K562 (cell line): ENCODE results near the gene PAQR8. TPM values are rescaled to one million over a fixed set of nuclear protein-coding genes. Genes with fewer than 3 reads are reported as not detected.

Experiments used
- ATAC-seq: fragments of 200-7000 bp; cut with Tn5 transposase; 3 replicates; pipeline ENCODE4 v1.9.1; 2020; ENCODE audit warnings: moderate library complexity
- BruUV-seq: library from RNA; stranded (reverse); fragments of 400-500 nt; replicated peaks from 2 replicates; lab custom pipeline; 2021; lab: Mats Ljungman, UMichigan
- CTCF ChIA-PET: fragments of 300-600 bp; formaldehyde crosslinking; extraction: SDS; loops from one replicate; lab custom pipeline; 2021; ENCODE audit warnings: low intra/inter-chr PET ratio; lab: Yijun Ruan, JAX
- POLR2A ChIA-PET: fragments of 300-600, 350-650 bp; sonication (Branson Sonifier 250); formaldehyde crosslinking; extraction: SDS; loops from one replicate; lab custom pipeline; 2021; ENCODE audit warnings: antibody characterized with exemption, inconsistent platforms; lab: Yijun Ruan, JAX
- DNase-seq, 4 experiments: peaks; one replicate each; pipeline versions ENCODE4 v3.0.0 to v3.0.0-alpha.2; 2011 to 2018; ENCODE audit warnings: low spot score in 3 of 4, mixed read lengths in 3 of 4; ENCODE audit errors: extremely low read depth in 1 of 4
- FAIRE-seq: peaks from 2 replicates; lab custom pipeline; 2011; peaks lifted over from hg19 to GRCh38; lab: Jason Lieb, UNC
- H2AFZ ChIP-seq: 2 replicates; pipeline ENCODE4 v1.6.0; 2011; ENCODE audit warnings: low read depth, low read length, control low read depth, inconsistent platforms
- H3K27ac ChIP-seq: fragments of 200-600 bp; 3 replicates; pipeline ENCODE4 v1.8.0; 2011; ENCODE audit warnings: low read depth, mild to moderate bottlenecking, control low read depth, inconsistent platforms, low read length, moderate library complexity, mixed read lengths; ENCODE audit errors: extremely low read depth
- H3K27me3 ChIP-seq, 2 experiments: fragments of 300-600 bp in 1 of 2; 2 replicates in 1 of 2; 3 replicates in 1 of 2; pipeline versions ENCODE4 v1.6.0 to v1.8.0; 2011; ENCODE audit warnings: inconsistent platforms in 2 of 2, low read length in 2 of 2, mild to moderate bottlenecking in 1 of 2, mixed read lengths in 1 of 2, moderate library complexity in 1 of 2; ENCODE audit not compliant: control insufficient read depth in 2 of 2, insufficient read depth in 2 of 2
- H3K36me3 ChIP-seq: fragments of 300-600 bp; 3 replicates; pipeline ENCODE4 v1.8.0; 2011; ENCODE audit warnings: mild to moderate bottlenecking, low read length, inconsistent platforms; ENCODE audit not compliant: control insufficient read depth, insufficient read depth
- H3K4me1 ChIP-seq, 2 experiments: fragments of 200-600 bp in 1 of 2; replicated peaks in 1 of 2; 2 replicates in 1 of 2; 3 replicates in 1 of 2; pipeline versions ENCODE4 v1.5.1 to v1.8.0; 2011; ENCODE audit warnings: inconsistent platforms in 2 of 2, low read length in 2 of 2, mild to moderate bottlenecking in 1 of 2, mixed read lengths in 1 of 2, moderate library complexity in 1 of 2; ENCODE audit not compliant: control insufficient read depth in 2 of 2, insufficient read depth in 2 of 2
- H3K4me2 ChIP-seq: 2 replicates; pipeline ENCODE4 v1.6.1; 2011; ENCODE audit warnings: low read length, control low read depth, inconsistent platforms, mixed read lengths; ENCODE audit not compliant: insufficient read depth
- H3K4me3 ChIP-seq: fragments of 200-600 bp; sonication (generic), shearing (Covaris generic); 2 replicates; pipeline ENCODE4 v1.5.1; 2016; ENCODE audit warnings: control low read depth, inconsistent platforms
- H3K79me2 ChIP-seq: fragments of 200-600 bp; 3 replicates; pipeline ENCODE4 v1.8.0; 2011; ENCODE audit warnings: low read length, inconsistent platforms; ENCODE audit not compliant: control insufficient read depth, insufficient read depth
- H3K9ac ChIP-seq, 2 experiments: 2 replicates each; pipeline versions ENCODE4 v1.6.0 to v1.6.1; 2011; ENCODE audit warnings: low read depth in 2 of 2, low read length in 2 of 2, control low read depth in 1 of 2, inconsistent platforms in 1 of 2, mild to moderate bottlenecking in 1 of 2, mixed read lengths in 1 of 2; ENCODE audit not compliant: insufficient read depth in 1 of 2
- H3K9me1 ChIP-seq: one replicate; pipeline ENCODE4 v1.6.0; 2011; ENCODE audit warnings: inconsistent platforms, mild to moderate bottlenecking, low read length, moderate library complexity; ENCODE audit not compliant: control insufficient read depth, insufficient read depth
- H3K9me3 ChIP-seq: replicated peaks from 2 replicates; pipeline ENCODE4 v1.5.1; 2011; ENCODE audit warnings: low read depth, low read length, inconsistent platforms; ENCODE audit not compliant: control insufficient read depth, insufficient read depth
- H4K20me1 ChIP-seq: replicated peaks from 2 replicates; pipeline ENCODE4 v1.6.1; 2011; ENCODE audit warnings: low read length, inconsistent platforms, mixed read lengths; ENCODE audit not compliant: control insufficient read depth, insufficient read depth
- ARID2 ChIP-seq: fragments of 450-650 bp; IDR thresholded peaks from 2 replicates; pipeline ENCODE4 v1.6.1; 2017; ENCODE audit warnings: antibody characterized with exemption, mild to moderate bottlenecking
- C11orf30 ChIP-seq: fragments of 450-650 bp; IDR thresholded peaks from 2 replicates; pipeline ENCODE4 v1.6.1; 2016; ENCODE audit warnings: low read depth, mild to moderate bottlenecking
- NR2F6 ChIP-seq: fragments of 450-650 bp; formaldehyde crosslinking; IDR thresholded peaks from 2 replicates; pipeline ENCODE4 v1.4.0; 2020; ENCODE audit warnings: mild to moderate bottlenecking
- NRF1 ChIP-seq, 2 experiments: fragments of 450-650 bp; IDR thresholded peaks in 1 of 2; conservative IDR thresholded peaks in 1 of 2; 2 replicates each; pipeline ENCODE4 v1.6.1; 2014; ENCODE audit warnings: mild to moderate bottlenecking in 2 of 2
- ZKSCAN8 ChIP-seq: fragments of 200-800 bp; sonication (Bioruptor generic); IDR thresholded peaks from 2 replicates; pipeline ENCODE4 v1.6.1; 2016; ENCODE audit warnings: missing genetic modification characterization, missing compliant biosample characterization
- ZNF316 ChIP-seq: fragments of 450-650 bp; IDR thresholded peaks from 2 replicates; pipeline ENCODE4 v1.6.1; 2016
- WGBS: fragments of 100-300 bp; shearing (Covaris generic); methylation state at CpG from one replicate; pipeline ENCODE4 v1.1.6; 2016; ENCODE audit warnings: low coverage, mixed read lengths; ENCODE audit not compliant: insufficient coverage; ENCODE audit errors: missing lambda C conversion rate; 5-methylcytosine and 5-hydroxymethylcytosine counted together
- in situ Hi-C: fragments of 300-500 bp; cut with MboI; formaldehyde crosslinking; loops from 4 replicates; pipeline ENCODE4 v1.15.0; 2018; ENCODE audit warnings: inconsistent platforms, mixed read lengths
- intact Hi-C: fragments of 100-400 bp; cut with micrococcal nuclease; formaldehyde crosslinking; loops from 2 replicates; pipeline ENCODE4 v1.14.2; 2022
- polyA plus RNA-seq, 8 experiments: library from polyadenylated mRNA; depleted of rRNA in 4 of 8; stranded (reverse) in 5 of 8; unstranded in 3 of 8; fragments of >200 nt; fragmentation: Nextera tagmentation in 2 of 8; fragmentation: Illumina TruSeq in 1 of 8; extraction: Ambion mirVana in 2 of 8; extraction: Trizol in 1 of 8; gene quantifications; 2 replicates each; pipeline versions ENCODE4 v1.2.1 to v1.2.3, GENCODE V29; 2011 to 2014; ENCODE audit warnings: inconsistent platforms in 1 of 8, missing spikeins in 1 of 8
- total RNA-seq, 7 experiments: library from RNA; depleted of rRNA in 6 of 7; stranded (reverse); fragments of >200 nt in 6 of 7; fragmentation: Illumina TruSeq in 2 of 7; extraction: Trizol in 2 of 7; gene quantifications; 2 replicates each; pipeline versions ENCODE4 v1.2.1 to v1.2.3, GENCODE V29; 2011 to 2021; ENCODE audit warnings: low replicate concordance in 1 of 7

PAQR8 gene
- total and polyA plus RNA-seq, 9 of the 15 experiments (the other 6 are each of a cell fraction or from before 2014, with no cell fraction given), result 1.4 to 10.2 (median 3.5) TPM

DNA sequence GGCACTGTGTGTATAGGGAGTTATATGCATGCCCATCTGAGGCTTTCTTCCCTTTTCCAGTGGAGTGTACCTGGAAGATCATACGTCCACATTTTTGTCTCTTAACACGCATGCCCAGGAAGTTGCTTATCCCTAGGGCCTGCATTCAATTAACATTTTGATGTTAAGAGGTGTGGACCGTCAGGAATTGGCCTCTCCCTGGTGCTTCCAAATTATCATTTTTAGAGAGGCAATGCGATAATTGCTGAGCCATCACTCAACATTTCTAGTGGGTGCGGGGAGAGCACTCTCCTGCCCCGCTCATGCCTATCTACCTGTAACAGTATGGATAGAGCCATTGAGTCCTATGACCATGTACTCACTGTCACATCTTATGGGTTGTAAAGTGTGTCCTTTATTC, 37.8 kb upstream of the PAQR8 start:
- ChIA-PET CTCF (no interaction called here), POLR2A (no interaction called here)
- H3K9me1 ChIP-seq, result no peaks in the 10 kb centered on the region
- peak; percentile 33 to 37; a peak in 3 of 4 replicates for TF ChIP-seq NRF1 (conservative IDR thresholded peaks at IDR 0.05 in 1 of 2, IDR thresholded peaks at IDR 0.05 in 1 of 2)
- no peak for TF ChIP-seq ARID2
- TF ChIP-seq ZKSCAN8 (CRISPR knock-in tag), result no peak
- peak; percentile 51; the same call in 1 of the 2 replicates for TF ChIP-seq C11orf30
- no peak for TF ChIP-seq NR2F6
- peak; percentile 64 for TF ChIP-seq ZNF316
- intact Hi-C loops (no loop called here), in situ Hi-C loops (no loop called here)
- H3K27me3 ChIP-seq, result no peaks in the 10 kb centered on the region
- no peaks in the 10 kb centered on the region for H3K36me3 ChIP-seq
- no peaks in the 10 kb centered on the region for H3K79me2 ChIP-seq
- FAIRE-seq, result no peak
- no peak overlapping the region for H3K4me3 ChIP-seq
- H3K4me1 ChIP-seq, result peaks cover 11 to 16% of the 10 kb centered on the region in 2 experiments; a peak in 4 of 5 replicates
- no peaks in the 10 kb centered on the region for H4K20me1 ChIP-seq
- no peak overlapping the region for H3K27ac ChIP-seq
- 55% methylated on average over 6 of the region's 6 CpGs for WGBS
- no peaks in the 10 kb centered on the region for H3K9me3 ChIP-seq
- H3K9ac ChIP-seq, result no peak overlapping the region
- no TSS peak for BruUV-seq
- no peak for DNase-seq
- H2AFZ ChIP-seq, result no peak overlapping the region
- no peak overlapping the region for H3K4me2 ChIP-seq
- ATAC-seq, result no peak
